H9 (cell line): ENCODE measurements around the gene HLA-DRB1. TPM values are rescaled to one million over a fixed set of nuclear protein-coding genes. Genes with fewer than 3 reads are reported as not detected.

Experiments used
- DNase-seq: peaks from one replicate; pipeline ENCODE4 v3.0.0-alpha.2; 2017
- H2AFZ ChIP-seq: one replicate; pipeline ENCODE4 v1.6.1; 2013; ENCODE audit warnings: mild to moderate bottlenecking, low read length, control low read depth, moderate library complexity
- H2AK5ac ChIP-seq: 2 replicates; pipeline ENCODE4 v1.6.1; 2013; ENCODE audit warnings: low read length, control low read depth, mixed read lengths; ENCODE audit not compliant: insufficient read length
- H2BK120ac ChIP-seq: one replicate; pipeline ENCODE4 v1.6.1; 2013; ENCODE audit warnings: low read depth, mild to moderate bottlenecking, low read length, control low read depth, inconsistent platforms; ENCODE audit not compliant: poor library complexity, severe bottlenecking
- H2BK12ac ChIP-seq: 2 replicates; pipeline ENCODE4 v1.6.1; 2013; ENCODE audit warnings: low read length, control low read depth, mixed read lengths, low read depth; ENCODE audit not compliant: insufficient read length
- H2BK15ac ChIP-seq: 2 replicates; pipeline ENCODE4 v1.6.1; 2013; ENCODE audit warnings: low read depth, low read length, control low read depth
- H2BK20ac ChIP-seq: one replicate; pipeline ENCODE4 v1.6.1; 2013; ENCODE audit warnings: low read depth, mild to moderate bottlenecking, low read length, control low read depth, inconsistent platforms; ENCODE audit not compliant: poor library complexity, severe bottlenecking
- H2BK5ac ChIP-seq: 2 replicates; pipeline ENCODE4 v1.6.1; 2013; ENCODE audit warnings: low read length, control low read depth, mixed read lengths; ENCODE audit not compliant: insufficient read length
- H3K14ac ChIP-seq: 2 replicates; pipeline ENCODE4 v1.6.1; 2013; ENCODE audit warnings: low read length, control low read depth; ENCODE audit not compliant: insufficient read depth
- H3K18ac ChIP-seq: 2 replicates; pipeline ENCODE4 v1.6.1; 2013; ENCODE audit warnings: low read depth, mild to moderate bottlenecking, mixed read lengths, low read length, control low read depth; ENCODE audit not compliant: insufficient read length
- H3K23ac ChIP-seq: 2 replicates; pipeline ENCODE4 v1.6.1; 2013; ENCODE audit warnings: low read length, control low read depth, mixed read lengths, low read depth; ENCODE audit not compliant: insufficient read length
- H3K23me2 ChIP-seq: 2 replicates; pipeline ENCODE4 v1.6.1; 2013; ENCODE audit warnings: low read depth, mild to moderate bottlenecking, mixed read lengths, low read length, control low read depth; ENCODE audit not compliant: insufficient read length, poor library complexity, severe bottlenecking
- H3K27ac ChIP-seq: 2 replicates; pipeline ENCODE4 v1.5.1; 2013; ENCODE audit warnings: low read length, control low read depth, mixed read lengths, low read depth; ENCODE audit not compliant: insufficient read length
- H3K27me3 ChIP-seq: 2 replicates; pipeline ENCODE4 v1.6.1; 2013; ENCODE audit warnings: low read length, control low read depth, inconsistent platforms; ENCODE audit not compliant: insufficient read depth
- H3K4ac ChIP-seq: 2 replicates; pipeline ENCODE4 v1.6.1; 2013; ENCODE audit warnings: low read depth, mild to moderate bottlenecking, control low read depth, inconsistent platforms, low read length, moderate library complexity
- H3K4me1 ChIP-seq: 2 replicates; pipeline ENCODE4 v1.6.1; 2013; ENCODE audit warnings: low read length, control low read depth, inconsistent platforms; ENCODE audit not compliant: insufficient read depth
- H3K4me2 ChIP-seq: 2 replicates; pipeline ENCODE4 v1.6.1; 2013; ENCODE audit warnings: low read length, control low read depth, mixed read lengths; ENCODE audit not compliant: insufficient read length, insufficient read depth
- H3K56ac ChIP-seq: 2 replicates; pipeline ENCODE4 v1.6.1; 2013; ENCODE audit warnings: low read depth, mild to moderate bottlenecking, mixed read lengths, low read length, control low read depth; ENCODE audit not compliant: insufficient read length
- H3K79me1 ChIP-seq: 2 replicates; pipeline ENCODE4 v1.6.1; 2013; ENCODE audit warnings: low read depth, mild to moderate bottlenecking, moderate library complexity, low read length, control low read depth, inconsistent platforms; ENCODE audit not compliant: insufficient read depth, poor library complexity, severe bottlenecking
- H3K79me2 ChIP-seq: 2 replicates; pipeline ENCODE4 v1.6.1; 2013; ENCODE audit warnings: low read length, control low read depth, inconsistent platforms; ENCODE audit not compliant: insufficient read depth
- H3K9ac ChIP-seq: 2 replicates; pipeline ENCODE4 v1.6.1; 2013; ENCODE audit warnings: low read length, control low read depth, mixed read lengths; ENCODE audit not compliant: insufficient read length; ENCODE audit errors: extremely low read depth
- H3K9me3 ChIP-seq: one replicate; pipeline ENCODE4 v1.6.1; 2013; ENCODE audit warnings: low read depth, low read length, inconsistent platforms; ENCODE audit not compliant: control insufficient read depth
- H3T11ph ChIP-seq: one replicate; pipeline ENCODE4 v1.6.1; 2013; ENCODE audit warnings: mild to moderate bottlenecking, low read length, control low read depth, inconsistent platforms
- H4K20me1 ChIP-seq: one replicate; pipeline ENCODE4 v1.6.1; 2013; ENCODE audit not compliant: control insufficient read depth, insufficient read length, insufficient read depth
- H4K5ac ChIP-seq: 2 replicates; pipeline ENCODE4 v1.6.1; 2013; ENCODE audit warnings: low read depth, mild to moderate bottlenecking, mixed read lengths, low read length, control low read depth; ENCODE audit not compliant: insufficient read length
- H4K8ac ChIP-seq: replicated peaks from 2 replicates; pipeline ENCODE4 v1.6.1; 2013; ENCODE audit warnings: low read length, control low read depth, mixed read lengths, low read depth; ENCODE audit not compliant: insufficient read length
- H4K91ac ChIP-seq: 2 replicates; pipeline ENCODE4 v1.6.1; 2013; ENCODE audit warnings: low read depth, mild to moderate bottlenecking, moderate library complexity, mixed read lengths, low read length, control low read depth; ENCODE audit not compliant: insufficient read length
- H3K27ac Mint-ChIP-seq, 3 experiments: 2 replicates in 2 of 3; 3 replicates in 1 of 3; pipeline ENCODE4 v1.8.0; 2020 to 2021; ENCODE audit warnings: mixed read lengths in 3 of 3, mild to moderate bottlenecking in 1 of 3, moderate library complexity in 1 of 3
- H3K27me3 Mint-ChIP-seq: 2 replicates; pipeline ENCODE4 v1.8.0; 2021; ENCODE audit warnings: low read depth, mild to moderate bottlenecking, moderate library complexity, mixed read lengths
- H3K36me3 Mint-ChIP-seq, 3 experiments: 2 replicates in 2 of 3; 3 replicates in 1 of 3; pipeline ENCODE4 v1.8.0; 2020 to 2021; ENCODE audit warnings: low read depth in 3 of 3, mixed read lengths in 3 of 3; ENCODE audit not compliant: insufficient read depth in 1 of 3
- H3K4me1 Mint-ChIP-seq, 2 experiments: 2 replicates each; pipeline ENCODE4 v1.8.0; 2020; ENCODE audit warnings: mixed read lengths in 2 of 2
- H3K4me3 Mint-ChIP-seq, 2 experiments: 2 replicates in 1 of 2; 3 replicates in 1 of 2; pipeline ENCODE4 v1.8.0; 2020 to 2021; ENCODE audit warnings: mild to moderate bottlenecking in 2 of 2, mixed read lengths in 2 of 2, moderate library complexity in 1 of 2
- H3K9me3 Mint-ChIP-seq, 2 experiments: 2 replicates in 1 of 2; 3 replicates in 1 of 2; pipeline ENCODE4 v1.8.0; 2020; ENCODE audit warnings: mild to moderate bottlenecking in 2 of 2, mixed read lengths in 2 of 2, moderate library complexity in 1 of 2
- CTCF ChIP-seq: fragments of 200-600 bp; sonication (generic); conservative IDR thresholded peaks from 3 replicates; pipeline ENCODE4 v1.8.0; 2021; ENCODE audit warnings: antibody characterized with exemption, mild to moderate bottlenecking
- WGBS: extraction: QIAGEN DNeasy Blood & Tissue Kit; methylation state at CpG from one replicate; pipeline ENCODE4 v1.1.7; 2013; ENCODE audit warnings: missing lambda C conversion rate, low lambda C conversion rate, mixed read lengths; ENCODE audit not compliant: insufficient read length; ENCODE audit errors: extremely low coverage; 5-methylcytosine and 5-hydroxymethylcytosine counted together
- total RNA-seq: library from RNA; stranded (reverse); gene quantifications from 2 replicates; pipeline ENCODE4 v1.2.1, GENCODE V29; 2021

Gene HLA-DRB1
- total RNA-seq, 1 experiment from 2014 or later = 25.9 TPM

DNA sequence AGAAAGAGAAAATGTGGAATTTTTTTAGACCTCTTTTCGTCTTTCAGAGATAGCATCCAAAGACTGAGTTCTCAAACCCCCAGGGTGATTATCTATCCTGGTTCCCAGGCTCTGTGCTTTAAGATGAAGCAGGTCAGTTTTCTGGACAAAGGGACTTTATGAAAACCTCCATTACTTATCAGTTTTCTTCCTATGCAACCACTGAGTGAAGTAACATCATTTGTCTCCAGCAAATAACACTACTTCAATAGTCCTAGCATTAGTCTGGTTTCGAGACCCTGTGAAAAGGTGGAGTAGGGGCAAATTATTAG is 18.3 kb upstream of the HLA-DRB1 start:
- no CpG with 5 or more reads among the region's 2 CpGs for WGBS
- Histone ChIP-seq H3T11ph (no peak overlapping the region), H3K23me2 (no peaks in the 10 kb centered on the region), H3K9me3 (no peaks in the 10 kb centered on the region), H2AFZ (no peak overlapping the region), H3K4me2 (no peak overlapping the region), H3K79me2 (no peaks in the 10 kb centered on the region), H3K56ac (no peak overlapping the region), H2BK15ac (no peak overlapping the region), H3K27ac (no peak overlapping the region), H4K8ac (no peak overlapping the region), H4K91ac (no peak overlapping the region), H3K14ac (no peak overlapping the region), H3K4ac (no peak overlapping the region), H3K79me1 (no peaks in the 10 kb centered on the region), H2BK120ac (no peak overlapping the region), H2BK5ac (no peak overlapping the region), H2BK20ac (no peak overlapping the region), H4K20me1 (no peaks in the 10 kb centered on the region), H3K9ac (no peak overlapping the region), H3K4me1 (peaks cover 2% of the 10 kb centered on the region; the same call in 1 of the 2 replicates), H3K27me3 (no peaks in the 10 kb centered on the region), H3K23ac (no peak overlapping the region), H2AK5ac (no peak overlapping the region), H2BK12ac (no peak overlapping the region), H4K5ac (no peak overlapping the region), H3K18ac (no peak overlapping the region)
- Mint-ChIP-seq H3K27ac (no peak overlapping the region), H3K4me1 (peaks cover 6 to 15% of the 10 kb centered on the region in 2 experiments), H3K27me3 (no peaks in the 10 kb centered on the region), H3K9me3 (no peaks in the 10 kb centered on the region), H3K4me3 (no peak overlapping the region), H3K36me3 (no peaks in the 10 kb centered on the region)
- DNase-seq = no peak
- no peak for TF ChIP-seq CTCF
